ENCODE data around the gene SLC34A3. TPM values are rescaled to one million over a fixed set of nuclear protein-coding genes. Genes with fewer than 3 reads are reported as not detected.
A peak's percentile ranks its signal among the peaks of the same experiment; 100 is the strongest.

The SLC34A3 gene
- polyA plus RNA-seq, 2 of the 4 experiments (the other 2 are of a cell fraction), result 0.05 TPM; not detected in 1

DNA sequence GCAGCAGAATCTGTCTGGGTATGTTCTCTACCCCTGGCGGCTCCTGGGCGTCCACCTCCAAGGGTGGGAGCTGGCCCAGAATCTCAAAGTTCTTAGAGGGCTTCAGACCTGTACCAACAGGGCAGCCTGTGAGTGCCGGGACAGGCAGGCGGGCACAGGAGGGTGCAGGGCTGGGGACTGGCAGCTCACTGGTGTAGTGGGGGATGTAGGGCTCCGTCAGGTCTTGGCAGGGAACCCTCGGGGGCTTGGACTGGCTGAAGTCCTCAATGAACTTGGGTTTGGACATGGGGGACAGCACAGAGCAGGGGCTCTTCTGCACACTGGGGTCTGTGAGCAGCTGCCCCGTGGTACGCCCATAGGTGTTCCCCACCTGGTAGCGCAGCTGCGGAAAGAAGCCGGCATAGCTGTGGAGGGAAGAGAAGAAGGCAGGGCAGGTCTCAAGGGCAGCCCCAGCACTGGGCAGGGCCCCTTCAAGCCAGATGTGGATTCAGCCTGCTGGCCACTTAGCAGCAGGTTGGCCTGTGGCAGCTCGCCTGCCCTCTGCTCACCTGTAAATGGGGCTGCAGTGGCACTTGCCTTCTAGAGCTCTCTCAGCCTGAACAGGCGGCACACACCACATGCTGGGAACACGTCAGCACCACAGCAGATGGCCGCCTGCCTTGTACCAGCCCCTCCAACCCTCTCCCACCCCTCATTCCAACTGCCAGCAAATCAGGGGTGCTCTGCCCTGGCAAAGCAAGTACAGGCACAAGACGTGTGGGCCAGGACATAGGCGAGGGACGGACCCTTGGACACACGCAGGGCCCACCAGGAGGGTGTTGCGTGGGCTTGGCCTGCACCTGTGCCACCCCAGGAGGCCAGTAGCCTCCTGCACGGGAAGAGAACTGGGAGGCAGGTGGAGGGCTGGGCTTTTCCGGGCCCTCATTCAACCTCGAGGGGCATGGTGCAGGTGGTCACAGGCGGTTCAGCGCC is 15.0 kb downstream of the SLC34A3 start:
- 86% methylated on average over 23 of the region's 25 CpGs for WGBS (ENCODE audit: missing lambda C conversion rate)
- ChIA-PET POLR2A (interaction anchor here (1.0 kb wide), 1 partner anchor 11 kb away, joined by 3 read pairs; no protein-coding TSS in a partner anchor), CTCF (interaction anchor here (1.7 to 13.1 kb wide), 3 partner anchors 9 to 16 kb away, joined by 5 to 236 read pairs (median 13); partner anchors contain the start of gene NELFB)
- no peaks in the 10 kb centered on the region for H3K9me3 ChIP-seq
- H3K4me2 ChIP-seq, result no peak overlapping the region
- peaks cover 19% of the 10 kb centered on the region for H3K4me1 ChIP-seq
- DNase-seq (ENCODE audit: low read depth in 1 of 2, low spot score in 1 of 2) (no peak), FAIRE-seq (no peak), ATAC-seq (peak in 1 of 2 experiments; percentile 3; a peak in 3 of 6 replicates)
- TF ChIP-seq, protein P1, sequence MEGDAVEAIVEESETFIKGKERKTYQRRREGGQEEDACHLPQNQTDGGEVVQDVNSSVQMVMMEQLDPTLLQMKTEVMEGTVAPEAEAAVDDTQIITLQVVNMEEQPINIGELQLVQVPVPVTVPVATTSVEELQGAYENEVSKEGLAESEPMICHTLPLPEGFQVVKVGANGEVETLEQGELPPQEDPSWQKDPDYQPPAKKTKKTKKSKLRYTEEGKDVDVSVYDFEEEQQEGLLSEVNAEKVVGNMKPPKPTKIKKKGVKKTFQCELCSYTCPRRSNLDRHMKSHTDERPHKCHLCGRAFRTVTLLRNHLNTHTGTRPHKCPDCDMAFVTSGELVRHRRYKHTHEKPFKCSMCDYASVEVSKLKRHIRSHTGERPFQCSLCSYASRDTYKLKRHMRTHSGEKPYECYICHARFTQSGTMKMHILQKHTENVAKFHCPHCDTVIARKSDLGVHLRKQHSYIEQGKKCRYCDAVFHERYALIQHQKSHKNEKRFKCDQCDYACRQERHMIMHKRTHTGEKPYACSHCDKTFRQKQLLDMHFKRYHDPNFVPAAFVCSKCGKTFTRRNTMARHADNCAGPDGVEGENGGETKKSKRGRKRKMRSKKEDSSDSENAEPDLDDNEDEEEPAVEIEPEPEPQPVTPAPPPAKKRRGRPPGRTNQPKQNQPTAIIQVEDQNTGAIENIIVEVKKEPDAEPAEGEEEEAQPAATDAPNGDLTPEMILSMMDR (IDR thresholded peaks at IDR 0.05), result no peak
- TF ChIP-seq HEYL (CRISPR knock-in tag; IDR thresholded peaks at IDR 0.05), result no peak
- no peak for TF ChIP-seq CHD4 (IDR thresholded peaks at IDR 0.05; ENCODE audit: borderline replicate concordance)
- no peak for TF ChIP-seq ZFP36 (IDR thresholded peaks at IDR 0.05; ENCODE audit: borderline replicate concordance, partially characterized antibody)
- TF ChIP-seq KDM1A (IDR thresholded peaks at IDR 0.05; ENCODE audit: low read depth), result no peak
- no peak for TF ChIP-seq JUN (IDR thresholded peaks at IDR 0.05)
- TF ChIP-seq HOXB13 (CRISPR knock-in tag; IDR thresholded peaks at IDR 0.05; ENCODE audit: low read depth), result no peak
- no peak for TF ChIP-seq MAFK (IDR thresholded peaks at IDR 0.05; ENCODE audit: partially characterized antibody)
- TF ChIP-seq PHF8 (IDR thresholded peaks at IDR 0.05; ENCODE audit: borderline replicate concordance, low read depth), result no peak
- TF ChIP-seq, protein P2, sequence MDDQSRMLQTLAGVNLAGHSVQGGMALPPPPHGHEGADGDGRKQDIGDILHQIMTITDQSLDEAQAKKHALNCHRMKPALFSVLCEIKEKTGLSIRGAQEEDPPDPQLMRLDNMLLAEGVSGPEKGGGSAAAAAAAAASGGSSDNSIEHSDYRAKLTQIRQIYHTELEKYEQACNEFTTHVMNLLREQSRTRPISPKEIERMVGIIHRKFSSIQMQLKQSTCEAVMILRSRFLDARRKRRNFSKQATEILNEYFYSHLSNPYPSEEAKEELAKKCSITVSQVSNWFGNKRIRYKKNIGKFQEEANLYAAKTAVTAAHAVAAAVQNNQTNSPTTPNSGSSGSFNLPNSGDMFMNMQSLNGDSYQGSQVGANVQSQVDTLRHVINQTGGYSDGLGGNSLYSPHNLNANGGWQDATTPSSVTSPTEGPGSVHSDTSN (IDR thresholded peaks at IDR 0.05), result no peak
- no peak for TF ChIP-seq ESRRA (IDR thresholded peaks at IDR 0.05; ENCODE audit: borderline replicate concordance, low read length)
- no peak for TF ChIP-seq TFCP2L1 (CRISPR knock-in tag; IDR thresholded peaks at IDR 0.05)
- TF ChIP-seq FOSL2 (IDR thresholded peaks at IDR 0.05), result no peak
- no peak for TF ChIP-seq FOSL2 (CRISPR knock-in tag; IDR thresholded peaks at IDR 0.05)
- no peak for TF ChIP-seq FOSB (CRISPR knock-in tag; IDR thresholded peaks at IDR 0.05)
- no peak for TF ChIP-seq MYC (IDR thresholded peaks at IDR 0.05; ENCODE audit: borderline replicate concordance, low read length)
- H3K27ac ChIP-seq, result no peak overlapping the region
- H3K4me3 ChIP-seq, result no peak overlapping the region

DNA sequence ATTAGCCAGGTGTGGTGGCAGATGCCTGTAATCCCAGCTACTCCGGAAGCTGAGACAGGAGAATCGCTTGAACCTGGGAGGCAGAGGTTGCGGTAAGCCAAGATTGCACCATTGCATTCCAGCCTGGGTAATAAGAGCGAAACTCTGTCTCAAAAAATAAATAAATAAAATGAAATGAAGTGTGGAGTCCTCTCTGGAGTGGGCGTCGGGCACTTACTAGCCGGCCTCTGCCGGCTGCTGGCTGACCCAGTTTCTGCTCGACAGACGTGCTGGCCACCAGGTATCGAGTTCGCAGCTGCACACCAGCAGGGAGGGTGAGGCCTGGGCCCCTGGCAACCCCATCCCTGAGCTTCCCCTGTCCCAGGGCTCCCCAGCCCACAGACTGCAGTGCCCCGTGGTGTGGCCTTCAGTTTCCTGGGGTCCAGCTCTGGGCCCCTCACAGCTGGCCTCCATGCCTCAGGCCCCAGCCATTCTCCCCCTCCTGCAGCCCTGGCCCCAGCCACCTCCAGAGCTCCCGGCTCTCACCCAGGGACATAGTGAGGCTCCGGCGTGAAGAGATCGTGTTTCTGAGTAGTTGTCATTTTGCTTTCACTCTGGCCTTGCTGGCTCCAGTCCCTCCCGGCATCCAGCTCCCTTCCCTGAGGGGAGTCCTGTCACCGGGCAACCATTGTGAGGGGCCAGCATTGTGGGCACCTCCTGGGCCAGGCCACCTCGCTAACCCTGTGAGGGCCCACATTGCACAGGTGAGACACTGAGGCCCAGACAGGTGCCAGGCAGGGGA is 16.6 kb downstream of the SLC34A3 start:
- ATAC-seq (no peak), FAIRE-seq (no peak), DNase-seq (ENCODE audit: low read depth in 1 of 2, low spot score in 1 of 2) (no peak)
- TF ChIP-seq FOSL2 (IDR thresholded peaks at IDR 0.05) (no peak), FOSL2 (CRISPR knock-in tag; IDR thresholded peaks at IDR 0.05) (no peak), RNF2 (IDR thresholded peaks at IDR 0.05; ENCODE audit: borderline replicate concordance, low read depth) (no peak), PHF8 (IDR thresholded peaks at IDR 0.05; ENCODE audit: borderline replicate concordance, low read depth) (no peak), HDAC2 (IDR thresholded peaks at IDR 0.05) (no peak), BHLHE40 (IDR thresholded peaks at IDR 0.05; ENCODE audit: low read depth, low read length) (no peak), CEBPB (IDR thresholded peaks at IDR 0.05) (no peak), RARB (CRISPR knock-in tag; IDR thresholded peaks at IDR 0.05) (no peak), HOXA7 (CRISPR knock-in tag; IDR thresholded peaks at IDR 0.05) (no peak), ZFP36 (IDR thresholded peaks at IDR 0.05; ENCODE audit: borderline replicate concordance, partially characterized antibody) (no peak), TP53 (CRISPR knock-in tag; IDR thresholded peaks at IDR 0.05) (no peak), FOSB (CRISPR knock-in tag; IDR thresholded peaks at IDR 0.05) (no peak)
- TF ChIP-seq, protein P3, sequence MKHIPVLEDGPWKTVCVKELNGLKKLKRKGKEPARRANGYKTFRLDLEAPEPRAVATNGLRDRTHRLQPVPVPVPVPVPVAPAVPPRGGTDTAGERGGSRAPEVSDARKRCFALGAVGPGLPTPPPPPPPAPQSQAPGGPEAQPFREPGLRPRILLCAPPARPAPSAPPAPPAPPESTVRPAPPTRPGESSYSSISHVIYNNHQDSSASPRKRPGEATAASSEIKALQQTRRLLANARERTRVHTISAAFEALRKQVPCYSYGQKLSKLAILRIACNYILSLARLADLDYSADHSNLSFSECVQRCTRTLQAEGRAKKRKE (CRISPR knock-in tag; IDR thresholded peaks at IDR 0.05; ENCODE audit: low read depth), result no peak
- Histone ChIP-seq H3K4me3 (no peak overlapping the region), H3K9me3 (no peaks in the 10 kb centered on the region), H3K27ac (no peak overlapping the region), H3K4me1 (peaks cover 19% of the 10 kb centered on the region), H3K4me2 (no peak overlapping the region)
- WGBS (ENCODE audit: missing lambda C conversion rate), result 80% methylated on average over 19 of the region's 20 CpGs
- ChIA-PET POLR2A (no interaction called here), CTCF (interaction anchor here (0.6 to 13.1 kb wide), 7 partner anchors 10 to 470 kb away, joined by 3 to 236 read pairs (median 3); partner anchors contain the start of gene NELFB)
